HG02981 (cell line): ENCODE results near the gene AKT2.

Experiments
- ATAC-seq: cut with Tn5 transposase; IDR thresholded peaks from one replicate; pipeline ENCODE4 v1.9.1; 2021; ENCODE audit warnings: mild to moderate bottlenecking, moderate library complexity; ENCODE audit not compliant: unreplicated experiment

AKT2 gene

DNA sequence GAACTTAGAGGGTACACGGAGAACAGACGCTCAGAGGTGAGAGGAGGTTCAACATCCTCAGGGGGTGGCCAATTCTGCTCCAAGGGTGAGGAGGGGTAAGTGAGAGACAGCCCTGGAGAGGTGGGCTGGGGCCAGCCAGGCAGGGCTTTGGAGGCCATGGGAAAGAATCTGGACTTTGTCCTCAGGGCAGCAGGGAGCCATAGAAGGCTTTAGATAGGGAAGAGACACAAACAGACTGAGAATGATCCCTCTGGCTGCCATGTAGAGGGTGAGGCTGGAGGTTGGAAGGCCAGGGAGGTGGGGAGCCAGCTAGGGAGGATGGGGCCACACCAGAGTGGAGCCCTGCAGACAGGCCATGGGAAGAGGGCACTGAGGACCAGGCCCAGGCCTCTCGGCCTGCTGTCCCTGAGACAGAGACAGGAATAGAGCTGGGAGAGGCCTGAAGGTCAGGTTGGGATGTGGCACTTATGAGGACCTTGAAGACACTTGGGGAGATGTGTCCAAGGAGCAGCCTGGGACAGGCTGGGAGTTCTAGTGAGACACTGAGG lies 29.5 kb downstream of the AKT2 start:
- no peak for ATAC-seq

DNA sequence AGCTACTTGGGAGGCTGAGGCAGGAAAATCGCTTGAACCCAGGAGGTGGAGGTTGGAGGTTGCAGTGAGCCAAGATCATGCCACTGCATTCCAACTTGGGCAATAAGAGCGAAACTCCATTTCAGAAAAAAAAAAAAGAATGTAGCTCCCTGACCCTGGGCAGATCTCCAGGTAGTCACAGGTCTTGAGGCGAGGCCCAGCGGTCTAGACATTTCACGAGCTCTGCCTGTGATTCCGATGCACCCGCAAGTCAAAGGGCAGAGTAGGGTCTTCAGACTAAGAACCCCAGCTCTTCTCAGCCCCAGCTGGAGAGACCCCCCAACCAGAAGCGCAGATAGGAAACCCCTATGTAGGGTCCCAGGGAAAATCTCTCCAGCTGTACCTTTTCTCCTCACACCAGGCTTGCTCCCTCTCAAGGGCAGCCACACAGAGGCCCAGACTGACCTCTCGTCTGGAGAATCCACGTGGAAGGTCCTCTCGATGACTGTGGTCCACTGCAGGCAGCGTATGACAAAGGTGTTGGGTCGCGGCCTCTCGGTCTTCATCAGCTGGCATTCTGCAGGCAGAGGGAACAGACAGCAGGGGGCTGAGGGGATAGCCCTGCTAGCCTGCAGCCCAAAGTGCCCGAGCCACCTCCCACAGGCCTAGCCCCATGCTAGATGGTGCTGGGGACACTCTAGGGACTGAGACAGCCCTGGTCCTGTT lies 30.3 kb downstream of the AKT2 start:
- no peak for ATAC-seq

DNA sequence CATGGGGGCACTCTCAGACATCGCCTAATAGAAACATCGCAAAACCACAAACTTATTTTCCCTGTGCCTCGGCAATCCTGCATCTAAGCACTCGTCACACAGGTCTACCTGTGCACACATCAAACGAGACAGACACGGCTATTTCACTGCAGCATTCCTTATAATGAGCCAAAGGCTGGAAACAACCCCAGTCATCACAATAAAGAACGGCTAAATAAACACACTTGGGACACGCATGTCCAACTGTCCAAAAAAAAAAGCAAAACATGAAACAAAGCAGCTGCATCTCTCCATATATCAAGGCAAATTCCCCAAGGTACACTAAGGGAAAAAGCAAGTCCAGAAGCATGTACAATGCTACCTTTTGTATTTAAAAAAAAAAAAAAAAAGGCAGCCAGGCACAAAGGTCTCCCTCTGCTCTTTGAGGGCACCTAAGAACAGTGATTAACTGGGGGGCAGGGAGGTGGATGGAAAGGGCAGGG lies 31.5 kb downstream of the AKT2 start:
- no peak for ATAC-seq

DNA sequence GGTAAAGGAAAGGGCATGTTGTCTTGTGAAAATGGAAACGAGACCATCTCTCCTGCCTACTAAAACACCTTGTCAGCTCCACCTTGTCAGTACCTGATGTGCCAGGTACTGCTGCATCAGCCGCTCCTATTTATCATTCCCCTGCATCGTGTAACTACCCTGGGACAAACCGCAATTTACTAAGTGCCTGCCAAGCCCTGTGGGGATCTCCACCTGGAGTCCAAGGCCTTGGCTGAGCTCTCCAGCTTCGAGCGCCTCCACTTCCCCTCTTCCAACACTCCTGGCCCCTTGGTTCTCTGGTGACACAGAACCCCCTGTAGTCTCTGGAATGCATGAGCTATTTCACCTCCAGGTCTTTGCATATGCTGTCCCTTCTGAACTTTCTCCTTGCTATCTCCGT lies 32.8 kb downstream of the AKT2 start:
- ATAC-seq = no peak

DNA sequence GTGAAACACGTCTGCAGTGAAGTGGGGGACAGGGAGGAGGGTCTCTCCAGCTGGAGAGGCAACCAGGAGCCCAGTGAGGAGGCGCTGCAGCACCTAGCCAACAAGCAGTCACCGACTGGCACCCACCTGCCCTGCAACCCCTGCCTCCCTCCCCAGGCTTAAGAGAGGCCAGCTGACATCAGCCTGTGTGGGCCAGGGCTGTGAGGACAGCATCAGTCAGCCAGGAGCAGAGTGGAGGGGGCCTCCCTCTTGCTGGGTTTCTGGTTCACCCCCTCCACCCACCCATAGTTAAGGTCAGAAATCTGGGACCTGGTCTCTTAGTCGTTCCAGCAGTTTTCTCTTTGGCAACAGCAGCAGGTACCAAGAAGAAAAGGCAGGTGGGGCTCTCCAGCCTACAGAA lies 33.2 kb downstream of the AKT2 start:
- ATAC-seq = no peak

DNA sequence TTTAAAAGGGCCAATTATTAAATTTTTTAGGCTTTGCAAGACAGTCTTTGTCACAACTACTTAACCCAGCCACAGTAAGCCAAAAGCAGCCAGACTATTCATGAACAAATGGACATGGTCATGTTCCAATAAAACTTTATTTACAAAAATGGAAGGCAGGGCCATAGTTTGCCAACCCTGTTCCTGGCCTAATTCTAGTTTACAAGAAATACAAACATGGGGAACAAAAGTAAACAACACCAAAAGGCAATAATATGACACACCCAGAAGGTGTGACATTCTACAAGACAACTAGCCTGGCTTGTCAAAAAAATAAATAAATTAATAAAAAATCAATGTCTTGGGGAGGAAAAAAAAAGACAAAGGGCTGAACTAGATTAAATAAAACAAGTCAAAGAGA lies 33.9 kb downstream of the AKT2 start:
- no peak for ATAC-seq

DNA sequence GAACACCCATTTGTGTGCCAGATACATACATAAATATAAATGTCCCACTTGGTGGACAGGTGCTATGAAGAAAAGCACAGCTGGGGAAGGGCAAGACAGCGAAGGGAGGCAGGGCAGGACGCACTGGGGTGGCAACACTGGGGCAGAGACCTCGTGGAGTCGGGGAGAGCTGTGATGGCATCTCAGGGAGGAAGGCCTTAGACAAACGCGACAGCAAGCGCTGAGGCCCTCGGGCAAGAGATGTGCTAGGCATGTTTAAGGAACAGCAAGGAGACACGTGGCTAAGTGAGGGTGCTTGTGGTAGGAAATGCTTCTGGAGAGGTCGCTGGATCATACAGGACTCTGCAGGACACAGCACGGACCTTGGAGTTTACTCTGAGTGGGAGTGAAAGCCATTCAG lies 35.4 kb downstream of the AKT2 start:
- no peak for ATAC-seq

DNA sequence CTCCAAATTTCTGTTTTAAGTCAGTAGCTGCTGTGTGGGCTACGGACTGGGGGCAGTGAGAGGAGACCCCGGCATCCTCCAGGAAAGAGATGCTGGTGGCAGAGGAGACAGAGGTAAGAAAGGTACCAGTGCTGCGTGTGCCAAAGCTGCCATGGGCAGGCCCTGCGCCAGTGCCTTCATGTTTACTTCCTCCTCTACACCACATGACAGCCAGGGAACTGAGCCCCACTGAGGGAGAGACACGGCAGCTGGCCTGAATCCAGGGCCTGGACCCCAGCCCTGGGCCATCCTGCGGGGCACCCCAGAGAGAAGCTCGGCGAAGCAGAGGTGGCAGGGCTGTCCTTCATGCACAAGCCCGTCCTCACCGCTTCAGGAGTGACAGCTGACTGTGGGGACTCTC lies 35.9 kb downstream of the AKT2 start:
- no peak for ATAC-seq

DNA sequence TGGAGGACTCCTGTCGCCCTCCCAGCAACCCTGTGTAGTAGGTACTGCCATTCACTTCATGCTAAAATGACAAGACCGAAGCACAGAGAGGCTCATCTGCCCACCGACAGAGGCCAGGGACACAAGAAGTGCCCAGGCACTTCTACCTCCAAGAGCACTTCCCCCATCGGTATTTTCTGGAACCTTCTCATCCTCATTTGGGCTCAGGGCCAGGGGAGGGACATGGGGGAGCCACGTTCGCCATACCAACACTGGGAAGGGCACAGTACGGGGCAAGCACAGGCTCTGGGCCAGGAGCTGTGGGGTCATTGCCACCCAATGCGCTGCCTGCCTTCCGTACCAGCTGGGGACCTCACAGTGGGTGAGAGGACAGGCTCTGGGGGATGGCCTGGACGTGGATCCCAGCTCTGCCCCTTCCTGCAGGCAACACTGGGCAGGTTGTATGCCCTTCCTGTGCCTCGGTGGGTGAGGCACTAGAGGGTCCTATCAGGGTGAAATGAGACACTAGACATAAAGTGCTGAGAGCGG lies 37.3 kb downstream of the AKT2 start:
- ATAC-seq = no peak

DNA sequence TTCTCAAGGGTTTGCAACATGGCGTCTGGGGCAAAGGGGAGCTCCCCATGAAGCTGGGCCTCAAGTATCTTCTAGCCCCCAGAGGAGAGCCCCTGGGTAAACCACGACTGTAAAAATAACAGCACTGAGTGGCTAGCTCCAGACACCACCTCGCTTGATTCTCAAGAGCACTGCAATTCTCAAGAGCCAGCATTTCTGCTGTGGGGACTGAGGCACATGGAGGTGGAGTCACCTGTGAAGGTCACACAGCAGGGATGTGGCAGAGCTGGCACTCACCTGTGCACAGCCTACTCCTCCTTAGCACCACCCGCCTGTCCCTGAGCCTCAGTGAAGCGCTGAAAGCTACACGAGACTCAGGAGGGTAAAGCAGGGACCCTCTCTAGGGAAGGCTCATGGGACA lies 38.0 kb downstream of the AKT2 start:
- no peak for ATAC-seq

DNA sequence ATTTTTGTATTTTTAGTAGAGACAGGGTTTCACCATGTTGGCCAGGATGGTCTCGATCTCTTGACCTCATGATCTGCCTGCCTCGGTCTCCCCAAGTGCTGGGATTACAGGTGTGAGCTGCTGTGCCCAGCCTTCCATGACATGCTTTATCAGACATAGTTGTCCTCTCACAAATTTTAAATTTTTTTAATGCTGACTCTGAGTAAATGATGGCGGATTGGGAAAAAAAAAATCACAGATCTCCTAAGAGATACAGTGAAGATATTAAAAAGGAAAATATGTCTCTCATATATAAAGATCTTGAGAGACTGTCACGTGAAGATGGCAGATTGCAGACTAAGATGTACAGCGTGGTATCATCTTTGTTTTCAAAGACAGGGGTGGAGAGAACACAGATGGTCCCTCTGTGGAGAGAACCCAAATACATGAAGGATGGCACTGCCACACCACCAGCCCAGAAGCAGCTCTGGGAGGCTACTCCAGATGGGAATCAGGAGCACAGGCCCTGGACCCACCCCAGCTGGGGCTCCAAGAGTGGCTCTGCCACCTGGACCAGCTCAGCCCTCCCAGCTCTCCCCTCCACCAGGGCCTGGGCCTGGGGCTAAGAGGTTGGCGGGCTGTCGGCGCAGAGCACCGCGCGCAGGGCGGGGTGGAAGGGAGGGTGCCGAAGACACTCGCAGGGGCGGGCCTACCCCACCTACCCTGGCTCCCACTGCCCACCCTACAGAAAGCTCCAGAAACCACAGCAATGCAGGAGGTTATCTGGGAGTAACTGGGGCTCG lies 38.7 kb downstream of the AKT2 start:
- no peak for ATAC-seq

DNA sequence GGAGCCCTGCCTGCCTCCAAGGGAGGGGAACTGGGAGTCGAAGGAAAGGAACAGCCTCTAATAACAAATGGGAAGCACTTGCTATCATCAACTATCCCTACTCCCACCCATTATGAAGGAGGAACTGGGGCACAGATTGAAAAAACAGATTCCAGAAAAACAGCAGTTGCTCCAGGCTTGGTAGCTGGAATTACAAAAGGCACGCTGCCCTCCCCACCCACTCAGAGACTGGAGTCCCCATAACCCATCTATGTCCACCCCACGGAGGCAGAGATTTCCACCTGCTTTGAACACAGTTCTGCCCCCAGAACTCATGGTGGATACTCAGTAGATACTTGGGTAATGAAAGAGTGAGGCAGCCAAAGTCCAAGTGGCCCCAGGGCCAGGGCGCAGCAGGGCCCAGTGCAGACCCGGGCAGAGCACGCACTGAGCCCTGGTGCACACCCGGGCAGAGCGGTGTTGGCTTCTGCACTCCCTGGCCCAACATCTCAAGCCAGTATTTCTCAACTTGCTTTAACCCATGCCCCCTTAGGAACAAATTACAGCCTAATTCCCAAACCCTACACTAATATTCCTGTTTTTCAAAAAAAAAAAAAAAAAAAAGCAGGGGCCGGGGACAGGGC lies 39.5 kb downstream of the AKT2 start:
- no peak for ATAC-seq

DNA sequence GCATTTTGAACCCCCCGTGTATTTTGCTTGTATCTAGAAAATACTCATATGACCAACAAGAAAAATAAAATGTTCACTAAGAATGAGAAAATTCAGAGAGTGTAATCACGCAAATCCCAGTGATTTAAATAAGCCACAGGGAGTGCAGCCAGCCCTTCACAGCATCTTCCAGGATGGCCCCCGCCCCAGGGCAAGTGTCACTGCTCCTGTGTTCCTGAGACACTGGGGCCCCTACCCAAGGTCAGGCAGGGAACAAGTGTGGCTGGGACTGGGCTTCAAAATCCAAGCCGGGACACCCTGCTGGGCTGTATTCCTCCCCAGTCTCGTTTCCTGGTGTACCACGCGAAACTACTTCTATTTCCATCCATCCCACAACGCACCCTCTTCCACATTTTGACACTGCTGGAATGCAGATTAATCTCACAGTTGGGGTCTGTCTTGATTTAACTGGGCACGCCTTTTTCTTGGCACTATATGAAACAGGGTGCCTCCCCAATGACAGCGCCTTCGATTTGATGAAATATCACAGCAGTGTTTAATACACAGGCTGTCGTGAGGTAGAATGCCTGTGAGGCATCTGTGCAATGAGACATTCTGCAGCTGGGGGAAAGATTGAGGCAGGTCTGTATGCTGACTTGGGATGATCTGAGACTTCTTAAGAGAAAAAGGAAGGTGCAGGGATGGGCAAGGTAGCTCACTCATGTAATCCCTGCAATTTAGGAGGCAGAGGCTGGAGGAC lies 40.4 kb downstream of the AKT2 start:
- ATAC-seq = no peak

DNA sequence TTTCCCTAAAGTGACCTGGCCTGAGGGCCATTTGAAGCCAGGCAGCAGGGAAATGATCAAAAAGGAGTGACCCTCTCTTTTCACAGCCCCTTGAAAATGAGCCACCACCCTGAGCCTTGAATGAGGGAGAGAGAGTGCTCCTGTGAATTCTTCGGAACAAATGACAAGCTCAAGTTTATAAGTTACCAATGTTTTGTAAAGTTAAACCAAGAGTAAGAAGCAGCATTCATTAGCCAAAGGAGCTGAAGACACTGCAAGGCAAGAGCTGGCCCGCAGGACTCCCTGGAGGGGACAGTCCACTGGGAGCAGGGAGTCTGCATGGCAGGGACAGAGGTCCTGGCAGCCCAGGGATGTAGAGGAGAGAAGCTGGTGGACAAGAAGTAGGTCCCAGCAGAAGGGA lies 42.0 kb downstream of the AKT2 start:
- ATAC-seq = no peak

DNA sequence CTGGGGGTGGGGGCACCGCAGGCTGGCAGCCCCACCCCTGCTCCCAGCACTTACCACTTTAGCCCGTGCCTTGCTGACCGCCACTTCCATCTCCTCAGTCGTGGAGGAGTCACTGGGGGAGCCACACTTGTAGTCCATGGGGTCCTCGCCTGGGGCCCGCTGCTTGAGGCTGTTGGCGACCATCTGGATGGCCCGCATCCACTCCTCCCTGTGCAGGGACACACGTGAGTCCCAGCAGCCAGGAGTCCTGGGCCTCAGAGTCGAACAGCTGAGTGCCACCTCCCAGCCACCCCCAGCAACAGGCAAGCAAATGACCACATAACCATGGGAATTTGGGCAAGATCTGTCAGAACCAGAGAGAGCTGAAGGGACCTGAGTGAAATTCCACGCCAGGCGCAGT lies 42.7 kb downstream of the AKT2 start:
- no peak for ATAC-seq

DNA sequence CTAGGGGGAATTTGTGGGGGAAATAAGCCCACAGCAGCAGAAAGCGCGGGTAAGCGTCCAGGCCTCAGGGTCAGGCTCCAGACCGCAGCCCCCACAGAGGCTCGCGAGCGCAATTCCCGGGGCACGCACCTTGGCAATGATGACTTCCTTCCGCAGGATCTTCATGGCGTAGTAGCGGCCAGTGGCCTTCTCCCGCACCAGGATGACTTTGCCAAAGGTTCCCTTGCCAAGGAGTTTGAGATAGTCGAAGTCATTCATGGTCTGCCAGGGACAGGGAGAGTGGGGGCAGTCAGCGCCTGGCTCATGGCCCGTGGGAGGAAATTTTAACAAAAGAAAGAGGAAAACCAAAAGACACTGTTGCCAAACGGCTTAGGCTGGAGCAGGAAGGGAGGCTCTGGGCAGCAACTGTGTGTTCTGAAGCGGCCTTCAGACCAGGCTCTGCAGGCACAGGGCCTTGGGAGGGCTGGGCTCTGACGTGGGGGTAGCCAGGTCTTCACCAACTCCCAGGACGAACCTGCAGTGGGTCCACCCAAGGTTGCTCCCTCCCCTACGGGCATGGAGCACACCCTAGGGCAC lies 43.2 kb downstream of the AKT2 start:
- ATAC-seq = no peak

DNA sequence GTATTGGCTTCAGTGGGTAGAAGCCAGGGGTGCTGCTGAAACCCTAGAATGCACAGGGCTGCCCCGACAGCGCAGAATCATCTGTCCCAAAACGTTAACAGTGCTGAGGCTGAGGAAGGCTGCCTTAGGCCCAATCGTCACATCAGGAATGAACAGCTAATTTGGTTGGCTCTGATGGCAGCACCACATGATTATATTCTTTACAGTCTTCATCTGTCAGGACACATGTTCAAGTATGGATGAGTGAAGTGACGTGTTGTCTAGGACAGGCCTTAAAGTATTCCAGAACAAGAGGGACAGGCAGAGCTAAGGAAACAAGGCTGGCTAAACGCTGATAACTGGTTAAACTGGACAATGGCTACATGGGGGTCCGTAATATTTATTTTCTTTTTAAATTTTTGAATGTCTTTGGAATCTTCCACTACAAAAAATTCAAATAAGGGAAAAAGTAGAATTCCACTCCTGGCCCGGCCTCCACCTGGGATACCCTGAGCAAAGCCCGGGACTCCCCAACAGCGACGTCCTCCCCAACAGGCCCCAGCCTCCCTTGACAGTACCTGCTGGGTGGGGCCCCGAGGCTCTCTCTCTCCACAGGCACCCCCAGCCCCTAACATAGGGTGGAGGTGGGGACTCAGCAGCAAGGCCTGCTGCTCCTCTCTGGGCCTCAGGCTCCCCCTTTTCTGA lies 43.9 kb downstream of the AKT2 start:
- ATAC-seq = no peak

DNA sequence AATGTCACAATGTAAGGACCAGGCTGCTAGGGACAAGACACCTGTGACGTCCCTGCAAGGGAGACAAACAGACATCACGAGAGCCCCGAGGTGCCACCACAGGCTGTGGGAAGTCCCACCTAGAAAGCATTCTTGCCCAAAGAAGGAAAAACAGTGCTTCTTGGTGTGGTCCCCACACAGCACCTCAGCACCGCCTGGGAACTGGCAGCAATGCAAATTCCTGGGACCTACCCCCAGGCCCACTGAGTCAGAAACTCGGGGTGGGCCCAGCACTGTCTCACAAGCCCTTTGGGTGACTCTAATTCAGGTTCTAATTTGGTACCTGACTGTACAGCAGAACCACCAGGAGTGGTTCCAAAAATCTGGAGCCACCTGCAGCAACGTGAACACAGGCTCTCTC lies 44.8 kb downstream of the AKT2 start:
- no peak for ATAC-seq

DNA sequence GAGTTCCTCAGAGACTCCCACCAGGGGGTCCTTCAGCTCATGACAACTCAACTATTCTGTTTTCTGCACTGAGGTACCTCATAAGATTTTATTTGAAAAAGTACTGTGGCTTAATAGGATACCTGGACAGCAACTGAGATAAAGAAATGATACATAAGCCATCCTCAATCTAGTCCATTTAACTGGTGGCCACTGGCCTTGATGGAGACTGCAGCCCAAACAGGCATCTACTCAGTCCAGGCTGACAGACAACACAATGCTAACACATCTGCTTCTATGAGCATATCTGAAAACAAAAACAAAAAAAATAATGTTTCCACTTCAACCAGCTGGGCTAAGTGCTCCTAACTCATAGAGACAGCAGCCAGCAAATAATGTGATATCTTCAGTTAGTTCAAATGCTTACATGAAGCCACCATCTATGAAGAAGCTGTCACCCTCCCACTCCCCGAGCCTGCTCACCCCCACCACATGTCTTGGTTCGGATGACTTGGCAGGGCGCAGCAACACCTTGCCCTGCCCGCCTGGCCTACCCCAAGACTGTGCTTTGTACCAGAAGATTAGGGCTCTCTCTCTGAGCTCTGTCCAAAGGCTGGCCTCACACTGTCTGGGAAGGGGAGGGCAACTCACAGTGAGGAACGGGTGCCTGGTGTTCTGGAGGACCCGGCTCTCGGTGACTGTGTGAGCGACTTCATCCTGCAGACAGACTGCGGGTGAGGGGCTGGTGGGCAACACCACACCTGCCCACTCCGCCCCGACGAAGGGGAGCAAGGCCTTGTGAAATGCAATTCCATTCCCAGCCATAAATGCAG lies 45.5 kb downstream of the AKT2 start:
- no peak for ATAC-seq
